Astrocyte (in vitro differentiated cells and primary cell): ENCODE results near the gene NUMB.

Source experiments
- EZH2 ChIP-seq: IDR thresholded peaks from 2 replicates; pipeline ENCODE4 v1.6.1; 2012; ENCODE audit warnings: mild to moderate bottlenecking, low read length, inconsistent platforms; ENCODE audit not compliant: insufficient read depth
- TF ChIP-seq, protein P1 (sequence below): IDR thresholded peaks from 2 replicates; pipeline ENCODE4 v1.5.1; 2011; ENCODE audit warnings: low read depth, mild to moderate bottlenecking, inconsistent platforms, low read length, moderate library complexity; ENCODE audit not compliant: insufficient read depth

DNA sequence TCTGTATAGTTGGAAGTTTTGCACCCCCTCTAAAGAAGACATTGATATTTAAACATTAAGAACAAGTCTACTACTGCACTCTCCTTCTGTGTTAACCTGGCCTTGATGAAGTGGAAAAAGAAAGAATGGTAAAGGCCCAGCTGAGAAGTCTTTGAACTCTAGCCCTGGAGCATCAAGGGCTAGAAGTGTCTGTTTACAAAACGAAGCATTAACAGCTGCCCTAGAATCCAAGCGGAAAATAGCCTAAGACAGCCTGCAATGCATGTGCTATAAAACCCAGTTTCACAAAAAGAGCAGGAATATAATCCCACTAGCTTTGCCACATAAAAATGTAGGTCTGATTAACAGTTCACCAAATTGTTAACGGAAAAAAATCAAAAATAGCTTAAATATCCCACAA lies 60.5 kb downstream of the NUMB start:
- no peak for TF ChIP-seq EZH2
- TF ChIP-seq, protein P1, sequence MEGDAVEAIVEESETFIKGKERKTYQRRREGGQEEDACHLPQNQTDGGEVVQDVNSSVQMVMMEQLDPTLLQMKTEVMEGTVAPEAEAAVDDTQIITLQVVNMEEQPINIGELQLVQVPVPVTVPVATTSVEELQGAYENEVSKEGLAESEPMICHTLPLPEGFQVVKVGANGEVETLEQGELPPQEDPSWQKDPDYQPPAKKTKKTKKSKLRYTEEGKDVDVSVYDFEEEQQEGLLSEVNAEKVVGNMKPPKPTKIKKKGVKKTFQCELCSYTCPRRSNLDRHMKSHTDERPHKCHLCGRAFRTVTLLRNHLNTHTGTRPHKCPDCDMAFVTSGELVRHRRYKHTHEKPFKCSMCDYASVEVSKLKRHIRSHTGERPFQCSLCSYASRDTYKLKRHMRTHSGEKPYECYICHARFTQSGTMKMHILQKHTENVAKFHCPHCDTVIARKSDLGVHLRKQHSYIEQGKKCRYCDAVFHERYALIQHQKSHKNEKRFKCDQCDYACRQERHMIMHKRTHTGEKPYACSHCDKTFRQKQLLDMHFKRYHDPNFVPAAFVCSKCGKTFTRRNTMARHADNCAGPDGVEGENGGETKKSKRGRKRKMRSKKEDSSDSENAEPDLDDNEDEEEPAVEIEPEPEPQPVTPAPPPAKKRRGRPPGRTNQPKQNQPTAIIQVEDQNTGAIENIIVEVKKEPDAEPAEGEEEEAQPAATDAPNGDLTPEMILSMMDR = no peak
